Vagina (tissue), 2 donors: Measurements from ENCODE around the gene VIPR2.

ENCODE experiments used
- CTCF ChIP-seq, 3 experiments: fragments of 450-650 bp in 2 of 3; fragments of 200-600 bp in 1 of 3; sonication (generic) in 1 of 3; IDR thresholded peaks; one replicate each; pipeline ENCODE4 v1.5.1; 2017 to 2019; ENCODE audit warnings: antibody characterized with exemption in 3 of 3, mild to moderate bottlenecking in 2 of 3, moderate library complexity in 2 of 3
- POLR2A ChIP-seq, 2 donors: fragments of 450-650 bp; IDR thresholded peaks; one replicate each; pipeline ENCODE4 v1.6.1; 2017; ENCODE audit warnings: antibody characterized with exemption in 2 of 2, mild to moderate bottlenecking in 2 of 2, moderate library complexity in 2 of 2
- POLR2AphosphoS5 ChIP-seq, 2 donors: sonication (generic); formaldehyde crosslinking; IDR thresholded peaks; one replicate each; pipeline ENCODE4 v1.9.0; 2017; ENCODE audit warnings: antibody characterized with exemption in 2 of 2, mild to moderate bottlenecking in 2 of 2, low read depth in 1 of 2; ENCODE audit not compliant: insufficient read depth in 1 of 2

- TF ChIP-seq CTCF (IDR thresholded peaks at IDR 0.05) (no peak), POLR2AphosphoS5 (IDR thresholded peaks at IDR 0.05; ENCODE audit: insufficient read depth in 1 of 2, low read depth in 1 of 2) (no peak), POLR2A (IDR thresholded peaks at IDR 0.05) (no peak)
These were observed 140.3 kb downstream of the VIPR2 start for GRCh38 chr7:159004411-159004810.
